ENCODE results near the gene SOX6. TPM values are rescaled to one million over a fixed set of nuclear protein-coding genes. Genes with fewer than 3 reads are reported as not detected.

The SOX6 gene
- total RNA-seq, 2 experiments from 2014 or later, result 0.20 TPM; not detected in 1

DNA sequence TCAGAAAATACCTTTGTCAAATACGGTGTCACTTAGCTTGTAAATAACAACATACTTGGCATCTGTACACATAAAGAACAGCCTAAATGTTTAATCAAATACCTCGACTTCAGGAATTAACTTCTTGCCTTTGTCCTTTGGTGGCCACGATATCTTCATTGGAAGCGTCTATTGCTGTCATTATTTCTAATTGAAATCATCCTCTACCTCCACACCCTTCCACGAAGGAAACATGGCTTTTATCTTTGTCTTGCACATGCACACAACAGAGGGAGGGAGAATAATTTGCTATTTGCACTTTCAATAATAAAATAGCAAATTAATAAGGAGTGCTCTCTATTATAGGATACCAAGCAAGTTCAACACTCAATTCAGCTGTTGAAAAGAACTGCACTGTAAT is 25.8 kb upstream of the SOX6 start:
- H3K4me1 Mint-ChIP-seq (ENCODE audit: low read depth), result no peaks in the 10 kb centered on the region
- no peak overlapping the region for H3K4me3 Mint-ChIP-seq
- ATAC-seq (ENCODE audit: poor library complexity) (no peak), DNase-seq (no peak)
- no peaks in the 10 kb centered on the region for H3K36me3 Mint-ChIP-seq (ENCODE audit: low read depth)
- CTCF ChIA-PET, result no interaction called here
- no peaks in the 10 kb centered on the region for H3K27me3 Mint-ChIP-seq
- H3K9me3 Mint-ChIP-seq, result no peaks in the 10 kb centered on the region
- Histone ChIP-seq H3K27ac (ENCODE audit: low read depth in 1 of 2, low read length in 2 of 2) (no peak overlapping the region), H3K9me3 (ENCODE audit: control insufficient read depth in 1 of 2, insufficient read depth in 1 of 2, low read length in 2 of 2) (no peaks in the 10 kb centered on the region), H3K4me3 (ENCODE audit: low read length) (no peak overlapping the region), H3K36me3 (ENCODE audit: insufficient read depth, low read length) (no peaks in the 10 kb centered on the region), H3K27me3 (ENCODE audit: control insufficient read depth in 1 of 2, insufficient read depth in 2 of 2, low read length in 2 of 2) (no peaks in the 10 kb centered on the region), H3K4me1 (ENCODE audit: insufficient read depth, low read length) (no peaks in the 10 kb centered on the region)
- H3K27ac Mint-ChIP-seq, result no peak overlapping the region
- TF ChIP-seq, protein P1, sequence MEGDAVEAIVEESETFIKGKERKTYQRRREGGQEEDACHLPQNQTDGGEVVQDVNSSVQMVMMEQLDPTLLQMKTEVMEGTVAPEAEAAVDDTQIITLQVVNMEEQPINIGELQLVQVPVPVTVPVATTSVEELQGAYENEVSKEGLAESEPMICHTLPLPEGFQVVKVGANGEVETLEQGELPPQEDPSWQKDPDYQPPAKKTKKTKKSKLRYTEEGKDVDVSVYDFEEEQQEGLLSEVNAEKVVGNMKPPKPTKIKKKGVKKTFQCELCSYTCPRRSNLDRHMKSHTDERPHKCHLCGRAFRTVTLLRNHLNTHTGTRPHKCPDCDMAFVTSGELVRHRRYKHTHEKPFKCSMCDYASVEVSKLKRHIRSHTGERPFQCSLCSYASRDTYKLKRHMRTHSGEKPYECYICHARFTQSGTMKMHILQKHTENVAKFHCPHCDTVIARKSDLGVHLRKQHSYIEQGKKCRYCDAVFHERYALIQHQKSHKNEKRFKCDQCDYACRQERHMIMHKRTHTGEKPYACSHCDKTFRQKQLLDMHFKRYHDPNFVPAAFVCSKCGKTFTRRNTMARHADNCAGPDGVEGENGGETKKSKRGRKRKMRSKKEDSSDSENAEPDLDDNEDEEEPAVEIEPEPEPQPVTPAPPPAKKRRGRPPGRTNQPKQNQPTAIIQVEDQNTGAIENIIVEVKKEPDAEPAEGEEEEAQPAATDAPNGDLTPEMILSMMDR (IDR thresholded peaks at IDR 0.05), result no peak
- intact Hi-C loops (cut with DNase I, micrococcal nuclease), result no loop called here
- POLR2A ChIA-PET, result no interaction called here

DNA sequence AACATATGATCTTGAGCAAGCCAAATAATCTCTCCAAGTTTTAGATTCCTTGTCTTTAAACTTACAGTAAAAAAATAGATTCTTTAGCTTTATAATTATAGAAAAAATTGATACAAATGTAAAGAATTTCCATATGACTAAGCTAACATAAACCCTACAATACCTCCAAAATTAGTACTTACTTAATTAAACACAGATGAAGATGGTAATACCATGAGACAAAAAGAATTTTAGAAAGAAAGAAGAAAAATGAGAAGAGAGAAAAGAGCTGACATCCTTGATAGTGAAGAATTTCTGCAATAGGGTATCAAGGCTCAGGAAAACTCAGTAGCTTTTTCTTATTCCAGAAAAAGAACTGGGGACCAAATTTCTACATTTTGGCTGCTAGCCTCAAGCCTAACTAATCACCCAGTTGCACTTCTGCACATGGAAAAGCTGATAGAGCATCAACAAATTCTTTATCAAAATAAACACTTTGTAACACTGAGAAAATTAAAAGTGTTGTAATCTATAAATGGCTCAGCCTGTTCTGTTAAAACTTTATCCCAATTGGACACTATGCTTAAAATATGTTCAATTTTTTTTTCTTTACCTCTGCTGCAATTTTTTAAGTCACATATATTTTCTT is 24.7 kb upstream of the SOX6 start:
- intact Hi-C loops (cut with DNase I, micrococcal nuclease), result no loop called here
- Mint-ChIP-seq H3K4me3 (no peak overlapping the region), H3K36me3 (ENCODE audit: low read depth) (no peaks in the 10 kb centered on the region), H3K27ac (no peak overlapping the region), H3K27me3 (no peaks in the 10 kb centered on the region), H3K4me1 (ENCODE audit: low read depth) (no peaks in the 10 kb centered on the region), H3K9me3 (no peaks in the 10 kb centered on the region)
- no peaks in the 10 kb centered on the region for H3K4me1 ChIP-seq (ENCODE audit: insufficient read depth, low read length)
- ATAC-seq (ENCODE audit: poor library complexity) (no peak), DNase-seq (no peak)
- no peaks in the 10 kb centered on the region for H3K9me3 ChIP-seq (ENCODE audit: control insufficient read depth in 1 of 2, insufficient read depth in 1 of 2, low read length in 2 of 2)
- H3K27me3 ChIP-seq (ENCODE audit: control insufficient read depth in 1 of 2, insufficient read depth in 2 of 2, low read length in 2 of 2), result no peaks in the 10 kb centered on the region
- no peak overlapping the region for H3K4me3 ChIP-seq (ENCODE audit: low read length)
- no peaks in the 10 kb centered on the region for H3K36me3 ChIP-seq (ENCODE audit: insufficient read depth, low read length)
- no peak overlapping the region for H3K27ac ChIP-seq (ENCODE audit: low read depth in 1 of 2, low read length in 2 of 2)
- TF ChIP-seq, protein P1 (IDR thresholded peaks at IDR 0.05), result no peak
- ChIA-PET POLR2A (no interaction called here), CTCF (no interaction called here)

DNA sequence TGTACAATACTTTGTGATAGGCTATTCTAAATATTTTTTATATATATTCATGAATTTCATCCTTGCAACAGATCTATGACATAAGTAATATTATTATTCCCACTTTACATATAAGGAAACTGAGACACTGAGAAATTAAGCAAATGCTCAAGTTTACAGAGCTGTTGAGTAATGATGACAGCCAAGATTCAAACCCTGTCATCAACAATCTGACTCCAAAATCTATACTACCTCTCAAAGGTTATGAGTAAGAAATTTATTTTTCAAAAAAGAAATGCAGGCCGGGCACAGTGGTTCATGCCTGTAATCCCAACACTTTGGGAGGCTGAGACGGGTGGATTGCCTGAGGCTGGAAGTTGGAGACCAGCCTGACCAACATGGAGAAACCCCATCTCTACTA is 22.6 kb upstream of the SOX6 start:
- no peaks in the 10 kb centered on the region for H3K9me3 ChIP-seq (ENCODE audit: control insufficient read depth in 1 of 2, insufficient read depth in 1 of 2, low read length in 2 of 2)
- no peak overlapping the region for H3K4me3 ChIP-seq (ENCODE audit: low read length)
- no peaks in the 10 kb centered on the region for H3K4me1 ChIP-seq (ENCODE audit: insufficient read depth, low read length)
- H3K27ac Mint-ChIP-seq, result no peak overlapping the region
- TF ChIP-seq, protein P1 (IDR thresholded peaks at IDR 0.05), result no peak
- no peak overlapping the region for H3K4me3 Mint-ChIP-seq
- intact Hi-C loops (cut with DNase I, micrococcal nuclease), result no loop called here
- POLR2A ChIA-PET, result no interaction called here
- no peak for ATAC-seq (ENCODE audit: poor library complexity)
- no peaks in the 10 kb centered on the region for H3K36me3 ChIP-seq (ENCODE audit: insufficient read depth, low read length)
- no peak for DNase-seq
- H3K36me3 Mint-ChIP-seq (ENCODE audit: low read depth), result no peaks in the 10 kb centered on the region
- CTCF ChIA-PET, result no interaction called here
- H3K9me3 Mint-ChIP-seq, result no peaks in the 10 kb centered on the region
- no peaks in the 10 kb centered on the region for H3K4me1 Mint-ChIP-seq (ENCODE audit: low read depth)
- no peaks in the 10 kb centered on the region for H3K27me3 ChIP-seq (ENCODE audit: control insufficient read depth in 1 of 2, insufficient read depth in 2 of 2, low read length in 2 of 2)
- H3K27me3 Mint-ChIP-seq, result no peaks in the 10 kb centered on the region
- no peak overlapping the region for H3K27ac ChIP-seq (ENCODE audit: low read depth in 1 of 2, low read length in 2 of 2)
